Fibroblast of lung (primary cell): Measurements from ENCODE around the gene GNB3.

Source experiments
- EZH2 ChIP-seq: IDR thresholded peaks from 2 replicates; pipeline ENCODE4 v1.5.1; 2012; ENCODE audit warnings: low read length, control low read depth, mild to moderate bottlenecking; ENCODE audit errors: missing control alignments
- TF ChIP-seq, protein P1 (sequence below), 2 donors: IDR thresholded peaks in 1 of 2; conservative IDR thresholded peaks in 1 of 2; 1 replicate in 1 of 2; 2 replicates in 1 of 2; pipeline ENCODE4 v1.5.1; 2011 to 2012; ENCODE audit warnings: low read length in 2 of 2, control low read depth in 1 of 2, inconsistent platforms in 1 of 2, low read depth in 1 of 2, mild to moderate bottlenecking in 1 of 2

DNA sequence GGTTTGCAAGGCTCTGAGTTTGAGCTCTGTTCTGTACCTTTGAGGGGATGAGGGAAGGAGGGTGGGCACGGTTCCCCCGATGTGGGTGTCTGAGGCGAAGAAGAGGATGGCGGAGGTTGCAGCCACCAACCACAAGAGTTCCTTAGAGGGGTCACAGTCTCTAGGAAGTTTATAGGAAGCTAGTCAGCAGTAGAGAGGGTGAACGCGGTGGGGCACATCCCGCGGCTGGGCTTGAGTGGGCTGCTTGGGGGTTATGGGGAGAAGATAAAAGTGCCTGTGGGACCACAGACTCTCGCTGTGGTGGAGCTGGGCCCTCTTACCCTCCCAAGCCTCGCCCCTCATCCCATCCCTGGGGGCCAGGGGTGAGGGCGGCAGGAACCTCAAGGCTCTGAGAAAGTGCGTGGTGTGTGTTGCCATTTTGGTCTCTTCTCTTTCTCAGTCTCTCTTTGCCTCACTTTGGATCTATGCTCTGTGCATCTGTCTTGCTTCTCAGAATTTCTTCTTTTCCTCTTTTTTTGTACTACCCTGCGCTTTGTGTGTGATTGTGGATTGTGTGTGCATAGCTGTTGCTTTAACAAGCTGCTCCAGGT lies 48.7 kb upstream of the GNB3 start:
- no peak for TF ChIP-seq EZH2
- TF ChIP-seq, protein P1, sequence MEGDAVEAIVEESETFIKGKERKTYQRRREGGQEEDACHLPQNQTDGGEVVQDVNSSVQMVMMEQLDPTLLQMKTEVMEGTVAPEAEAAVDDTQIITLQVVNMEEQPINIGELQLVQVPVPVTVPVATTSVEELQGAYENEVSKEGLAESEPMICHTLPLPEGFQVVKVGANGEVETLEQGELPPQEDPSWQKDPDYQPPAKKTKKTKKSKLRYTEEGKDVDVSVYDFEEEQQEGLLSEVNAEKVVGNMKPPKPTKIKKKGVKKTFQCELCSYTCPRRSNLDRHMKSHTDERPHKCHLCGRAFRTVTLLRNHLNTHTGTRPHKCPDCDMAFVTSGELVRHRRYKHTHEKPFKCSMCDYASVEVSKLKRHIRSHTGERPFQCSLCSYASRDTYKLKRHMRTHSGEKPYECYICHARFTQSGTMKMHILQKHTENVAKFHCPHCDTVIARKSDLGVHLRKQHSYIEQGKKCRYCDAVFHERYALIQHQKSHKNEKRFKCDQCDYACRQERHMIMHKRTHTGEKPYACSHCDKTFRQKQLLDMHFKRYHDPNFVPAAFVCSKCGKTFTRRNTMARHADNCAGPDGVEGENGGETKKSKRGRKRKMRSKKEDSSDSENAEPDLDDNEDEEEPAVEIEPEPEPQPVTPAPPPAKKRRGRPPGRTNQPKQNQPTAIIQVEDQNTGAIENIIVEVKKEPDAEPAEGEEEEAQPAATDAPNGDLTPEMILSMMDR (conservative IDR thresholded peaks at IDR 0.05 in 1 of 2, IDR thresholded peaks at IDR 0.05 in 1 of 2; ENCODE audit: low read depth in 1 of 2, low read length in 2 of 2): no peak
